MM.1S (cell line): ENCODE measurements around the gene LYL1.
A peak's percentile ranks its signal among the peaks of the same experiment; 100 is the strongest.

ENCODE experiments used
- DNase-seq: peaks from one replicate; pipeline ENCODE4 v3.0.0-alpha.2; 2015
- H2AFZ ChIP-seq: fragments of 300-600 bp; sonication (generic); 2 replicates; pipeline ENCODE4 v1.6.0; 2016; ENCODE audit warnings: antibody characterized with exemption, low read length
- H3F3A ChIP-seq: fragments of 300-600 bp; sonication (generic); 2 replicates; pipeline ENCODE4 v1.6.1; 2016; ENCODE audit warnings: mild to moderate bottlenecking, antibody characterized with exemption, low read length, moderate library complexity, mixed read lengths; ENCODE audit not compliant: insufficient read depth
- H3K27ac ChIP-seq: fragments of 300-600 bp; sonication (generic); 2 replicates; pipeline ENCODE4 v1.5.1; 2016; ENCODE audit warnings: mild to moderate bottlenecking, low read length
- H3K27me3 ChIP-seq: fragments of 300-600 bp; sonication (generic); replicated peaks from 2 replicates; pipeline ENCODE4 v1.6.0; 2016; ENCODE audit warnings: low read length; ENCODE audit not compliant: insufficient read depth
- H3K36me3 ChIP-seq: fragments of 300-600 bp; sonication (generic); replicated peaks from 2 replicates; pipeline ENCODE4 v1.6.1; 2016; ENCODE audit warnings: mild to moderate bottlenecking, low read length, mixed read lengths; ENCODE audit not compliant: insufficient read depth
- H3K4me1 ChIP-seq: fragments of 300-600 bp; sonication (generic); 2 replicates; pipeline ENCODE4 v1.6.1; 2016; ENCODE audit warnings: low read length, mixed read lengths
- H3K4me2 ChIP-seq: fragments of 300-600 bp; sonication (generic); 2 replicates; pipeline ENCODE4 v1.6.0; 2016; ENCODE audit warnings: low read depth, low read length
- H3K4me3 ChIP-seq: fragments of 300-600 bp; sonication (generic); 2 replicates; pipeline ENCODE4 v1.5.1; 2016; ENCODE audit warnings: low read length, mixed read lengths
- H3K79me2 ChIP-seq: fragments of 300-600 bp; sonication (generic); 2 replicates; pipeline ENCODE4 v1.6.1; 2016; ENCODE audit warnings: mixed run types, low read length, mixed read lengths
- H3K9ac ChIP-seq: fragments of 300-600 bp; sonication (generic); 2 replicates; pipeline ENCODE4 v1.6.1; 2016; ENCODE audit warnings: low read length, mixed read lengths
- H3K9me2 ChIP-seq: fragments of 300-600 bp; sonication (generic); replicated peaks from 2 replicates; pipeline ENCODE4 v1.6.1; 2016; ENCODE audit warnings: mild to moderate bottlenecking, low read length, mixed read lengths; ENCODE audit not compliant: insufficient read depth
- H3K9me3 ChIP-seq: fragments of 300-600 bp; sonication (generic); replicated peaks from 2 replicates; pipeline ENCODE4 v1.6.1; 2016; ENCODE audit warnings: mild to moderate bottlenecking, low read length, mixed read lengths; ENCODE audit not compliant: insufficient read depth
- H4K20me1 ChIP-seq: fragments of 300-600 bp; sonication (generic); 2 replicates; pipeline ENCODE4 v1.6.1; 2016; ENCODE audit warnings: mild to moderate bottlenecking, low read length, moderate library complexity, mixed read lengths; ENCODE audit not compliant: insufficient read depth
- EZH2 ChIP-seq: fragments of 300-600 bp; sonication (generic); optimal IDR thresholded peaks from 2 replicates; pipeline ENCODE3; 2017; ENCODE audit warnings: low read depth, mild to moderate bottlenecking, antibody characterized with exemption, low read length, mixed read lengths
- EZH2phosphoT487 ChIP-seq: fragments of 300-600 bp; sonication (generic); IDR thresholded peaks from 2 replicates; pipeline ENCODE4 v1.6.1; 2018; ENCODE audit warnings: antibody characterized with exemption, low read length
- TF ChIP-seq, protein P1 (sequence below): fragments of 300-600 bp; sonication (generic); IDR thresholded peaks from 2 replicates; pipeline ENCODE4 v1.5.1; 2016; ENCODE audit warnings: antibody characterized with exemption, low read length, mixed read lengths

The LYL1 gene

DNA sequence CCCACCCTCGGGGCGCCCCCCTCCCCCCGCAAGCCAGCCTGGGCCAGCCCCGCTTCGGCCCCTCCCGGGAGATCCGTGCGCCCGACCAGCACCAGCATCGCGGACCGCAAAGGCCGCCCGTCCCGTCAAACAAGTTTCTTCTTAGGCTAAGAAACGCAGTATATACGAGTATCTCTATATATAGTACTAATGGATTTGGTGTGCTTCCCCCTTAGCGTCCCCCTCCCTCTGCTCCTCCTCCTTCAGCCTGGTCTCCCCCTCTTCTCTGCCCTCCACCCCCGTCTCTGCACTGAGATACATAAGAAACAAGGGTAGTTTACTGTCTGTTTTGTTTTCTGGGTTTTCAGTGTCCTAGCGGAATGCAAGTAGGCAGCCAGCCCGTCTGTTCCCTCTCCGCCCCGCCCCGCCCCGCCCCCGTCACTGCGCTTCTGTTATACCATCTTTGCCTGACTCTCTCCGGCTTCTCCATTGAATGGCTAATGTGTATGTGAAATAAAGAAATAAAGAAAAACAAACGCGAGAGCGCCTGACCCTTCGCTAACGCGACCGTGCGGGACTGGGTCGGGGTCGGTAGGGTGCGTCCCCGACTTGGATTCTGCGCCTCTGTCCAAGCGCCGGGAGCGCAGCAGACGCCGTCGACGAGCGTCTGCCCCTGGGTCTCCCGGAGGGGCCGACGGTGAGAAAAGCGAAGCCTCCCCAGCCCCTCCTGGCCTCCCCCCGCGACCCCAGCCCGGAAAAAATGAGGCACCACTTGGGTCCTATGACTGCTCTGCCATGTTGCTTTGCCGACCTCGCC lies 4.2 kb downstream of the LYL1 start:
- H3K4me2 ChIP-seq, result peak overlapping the region; percentile 41
- DNase-seq, result no peak
- no peaks in the 10 kb centered on the region for H3K36me3 ChIP-seq
- H3K4me3 ChIP-seq, result no peak overlapping the region
- H3K9me3 ChIP-seq, result no peaks in the 10 kb centered on the region
- peaks cover 28% of the 10 kb centered on the region for H3F3A ChIP-seq
- TF ChIP-seq, protein P1, sequence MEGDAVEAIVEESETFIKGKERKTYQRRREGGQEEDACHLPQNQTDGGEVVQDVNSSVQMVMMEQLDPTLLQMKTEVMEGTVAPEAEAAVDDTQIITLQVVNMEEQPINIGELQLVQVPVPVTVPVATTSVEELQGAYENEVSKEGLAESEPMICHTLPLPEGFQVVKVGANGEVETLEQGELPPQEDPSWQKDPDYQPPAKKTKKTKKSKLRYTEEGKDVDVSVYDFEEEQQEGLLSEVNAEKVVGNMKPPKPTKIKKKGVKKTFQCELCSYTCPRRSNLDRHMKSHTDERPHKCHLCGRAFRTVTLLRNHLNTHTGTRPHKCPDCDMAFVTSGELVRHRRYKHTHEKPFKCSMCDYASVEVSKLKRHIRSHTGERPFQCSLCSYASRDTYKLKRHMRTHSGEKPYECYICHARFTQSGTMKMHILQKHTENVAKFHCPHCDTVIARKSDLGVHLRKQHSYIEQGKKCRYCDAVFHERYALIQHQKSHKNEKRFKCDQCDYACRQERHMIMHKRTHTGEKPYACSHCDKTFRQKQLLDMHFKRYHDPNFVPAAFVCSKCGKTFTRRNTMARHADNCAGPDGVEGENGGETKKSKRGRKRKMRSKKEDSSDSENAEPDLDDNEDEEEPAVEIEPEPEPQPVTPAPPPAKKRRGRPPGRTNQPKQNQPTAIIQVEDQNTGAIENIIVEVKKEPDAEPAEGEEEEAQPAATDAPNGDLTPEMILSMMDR, result no peak
- peak; percentile 53 for TF ChIP-seq EZH2
- no peak overlapping the region for H2AFZ ChIP-seq
- H3K27me3 ChIP-seq, result peaks cover 50% of the 10 kb centered on the region
- H4K20me1 ChIP-seq, result no peaks in the 10 kb centered on the region
- H3K27ac ChIP-seq, result no peak overlapping the region
- no peak overlapping the region for H3K9ac ChIP-seq
- peaks cover 33% of the 10 kb centered on the region for H3K4me1 ChIP-seq
- no peaks in the 10 kb centered on the region for H3K9me2 ChIP-seq
- peaks cover 5% of the 10 kb centered on the region for H3K79me2 ChIP-seq

DNA sequence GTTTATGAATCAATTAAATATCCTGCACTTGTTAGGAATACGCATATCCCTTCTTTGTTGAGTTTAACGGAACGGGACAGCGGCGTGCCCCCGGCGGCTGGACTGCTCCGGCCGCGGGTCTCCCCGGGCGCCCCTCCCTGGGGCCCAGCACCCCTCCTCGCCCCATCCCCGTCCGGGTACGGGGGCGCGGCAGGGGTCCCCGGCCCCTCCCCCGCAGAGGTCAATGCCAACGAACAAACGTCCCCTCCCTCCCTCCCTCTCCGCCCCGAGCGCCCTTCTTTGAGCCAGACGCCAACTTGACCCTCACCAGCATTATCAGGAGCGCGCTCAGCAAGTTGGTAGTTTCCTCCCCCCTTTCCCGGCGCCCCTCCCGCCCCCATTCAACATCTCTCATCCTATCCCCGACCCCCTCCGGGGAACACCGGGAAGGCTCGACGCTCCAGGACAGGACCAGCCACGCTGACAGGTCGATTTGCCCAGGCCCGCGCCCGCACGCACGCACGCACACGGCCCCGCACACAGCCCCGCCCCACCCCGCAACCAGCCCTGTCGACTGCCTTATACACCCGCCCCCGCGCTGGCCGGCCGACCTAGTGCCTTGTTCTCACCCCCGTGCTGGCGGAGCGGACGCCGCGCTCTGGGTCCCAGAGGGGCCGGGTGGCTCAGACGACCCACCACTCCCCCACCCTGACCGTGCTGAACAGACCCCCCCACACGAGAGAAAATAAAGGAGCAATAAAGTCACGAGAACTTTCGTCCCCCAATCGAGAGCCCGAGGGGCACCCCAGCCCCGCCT lies 5.0 kb downstream of the LYL1 start:
- Histone ChIP-seq H3K9me3 (no peaks in the 10 kb centered on the region), H3K4me1 (peaks cover 26% of the 10 kb centered on the region), H3K9ac (no peak overlapping the region), H3K27me3 (peaks cover 50% of the 10 kb centered on the region), H2AFZ (no peak overlapping the region), H3F3A (peaks cover 24% of the 10 kb centered on the region), H3K36me3 (no peaks in the 10 kb centered on the region), H3K9me2 (no peaks in the 10 kb centered on the region), H3K79me2 (peaks cover 5% of the 10 kb centered on the region), H3K27ac (no peak overlapping the region), H3K4me3 (no peak overlapping the region), H4K20me1 (no peaks in the 10 kb centered on the region), H3K4me2 (peak overlapping the region; percentile 94)
- DNase-seq, result no peak
- no peak for TF ChIP-seq EZH2phosphoT487
- TF ChIP-seq EZH2, result no peak
- TF ChIP-seq, protein P1, result no peak

DNA sequence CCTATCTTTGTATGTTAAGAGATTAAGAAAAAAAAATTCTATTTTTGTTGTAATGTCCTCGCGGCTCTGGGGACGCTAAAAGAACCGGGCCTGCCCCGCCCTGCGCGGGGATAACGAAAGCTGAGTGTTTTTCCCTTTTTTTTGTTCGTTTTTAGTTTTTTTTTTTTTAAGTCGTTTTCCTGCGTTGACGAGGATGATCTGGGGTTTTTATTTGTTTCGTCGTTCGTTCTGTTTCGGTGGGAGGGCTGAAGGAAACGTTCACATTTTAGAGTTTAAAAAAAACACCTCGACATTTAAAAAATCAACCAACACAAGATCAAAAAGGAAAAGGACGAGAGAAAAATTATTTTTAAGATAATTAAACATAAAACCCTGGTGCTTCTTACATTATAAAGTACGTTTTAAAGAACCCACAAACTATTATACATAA lies 5.6 kb downstream of the LYL1 start:
- Histone ChIP-seq H3K4me3 (no peak overlapping the region), H3K79me2 (peaks cover 5% of the 10 kb centered on the region), H3F3A (peaks cover 20% of the 10 kb centered on the region), H3K4me1 (peaks cover 26% of the 10 kb centered on the region), H3K27me3 (peaks cover 50% of the 10 kb centered on the region), H3K36me3 (no peaks in the 10 kb centered on the region), H3K9me2 (no peaks in the 10 kb centered on the region), H4K20me1 (no peaks in the 10 kb centered on the region), H3K9me3 (no peaks in the 10 kb centered on the region), H3K27ac (no peak overlapping the region), H3K9ac (no peak overlapping the region), H2AFZ (no peak overlapping the region), H3K4me2 (peak overlapping the region; percentile 94)
- no peak for DNase-seq
- TF ChIP-seq EZH2 (no peak), EZH2phosphoT487 (0 out of 2 replicates have a peak, but pooled peaks have one; percentile 68)
